ENCODE data around the gene LIPN.

LIPN gene

DNA sequence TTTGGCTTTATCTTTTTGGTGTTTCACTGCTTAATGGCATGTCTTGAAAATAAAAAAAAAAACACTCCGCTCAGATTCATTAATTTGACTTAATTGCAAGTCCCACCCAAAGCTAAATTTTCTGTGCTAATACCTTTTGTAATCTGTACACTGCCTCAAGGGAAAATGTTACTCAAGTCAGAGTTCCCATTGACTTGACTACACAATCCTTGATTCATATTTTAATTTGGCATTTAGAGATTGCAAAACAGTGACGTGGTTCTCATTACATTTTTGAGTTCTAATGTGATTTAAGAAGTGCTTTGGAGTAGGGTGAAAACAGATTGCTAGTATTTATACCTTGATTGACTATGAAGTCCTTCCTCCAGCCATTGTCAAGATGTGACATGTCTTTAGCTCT, 21.4 kb downstream of the LIPN start:
- DNase-seq (ENCODE audit: low read depth): no peak
- TF ChIP-seq, protein P1, sequence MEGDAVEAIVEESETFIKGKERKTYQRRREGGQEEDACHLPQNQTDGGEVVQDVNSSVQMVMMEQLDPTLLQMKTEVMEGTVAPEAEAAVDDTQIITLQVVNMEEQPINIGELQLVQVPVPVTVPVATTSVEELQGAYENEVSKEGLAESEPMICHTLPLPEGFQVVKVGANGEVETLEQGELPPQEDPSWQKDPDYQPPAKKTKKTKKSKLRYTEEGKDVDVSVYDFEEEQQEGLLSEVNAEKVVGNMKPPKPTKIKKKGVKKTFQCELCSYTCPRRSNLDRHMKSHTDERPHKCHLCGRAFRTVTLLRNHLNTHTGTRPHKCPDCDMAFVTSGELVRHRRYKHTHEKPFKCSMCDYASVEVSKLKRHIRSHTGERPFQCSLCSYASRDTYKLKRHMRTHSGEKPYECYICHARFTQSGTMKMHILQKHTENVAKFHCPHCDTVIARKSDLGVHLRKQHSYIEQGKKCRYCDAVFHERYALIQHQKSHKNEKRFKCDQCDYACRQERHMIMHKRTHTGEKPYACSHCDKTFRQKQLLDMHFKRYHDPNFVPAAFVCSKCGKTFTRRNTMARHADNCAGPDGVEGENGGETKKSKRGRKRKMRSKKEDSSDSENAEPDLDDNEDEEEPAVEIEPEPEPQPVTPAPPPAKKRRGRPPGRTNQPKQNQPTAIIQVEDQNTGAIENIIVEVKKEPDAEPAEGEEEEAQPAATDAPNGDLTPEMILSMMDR (IDR thresholded peaks at IDR 0.05; ENCODE audit: low read length, missing control alignments): no peak
- no peak overlapping the region for H3K4me3 ChIP-seq (replicated peaks; ENCODE audit: low read depth, low read length)

DNA sequence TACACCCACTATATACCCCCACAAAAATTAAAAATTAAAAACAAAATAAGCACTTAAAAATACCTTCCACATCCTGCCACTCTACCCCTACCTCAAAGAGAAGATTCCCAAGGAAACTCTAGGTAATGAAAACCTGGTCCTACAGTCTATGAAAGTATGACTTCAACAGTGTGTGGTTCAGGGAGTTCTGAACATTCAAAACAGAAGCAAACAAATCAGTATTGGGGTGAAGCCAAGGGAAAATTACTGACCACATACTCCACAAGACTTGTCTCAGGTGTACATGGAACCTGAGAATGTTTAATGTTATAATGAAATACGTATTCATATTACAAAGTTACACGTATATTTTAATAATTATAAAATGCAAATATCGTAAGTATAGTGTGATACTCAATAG, 22.4 kb downstream of the LIPN start:
- TF ChIP-seq, protein P1 (IDR thresholded peaks at IDR 0.05; ENCODE audit: low read length, missing control alignments): no peak
- DNase-seq (ENCODE audit: low read depth): no peak
- H3K4me3 ChIP-seq (replicated peaks; ENCODE audit: low read depth, low read length): no peak overlapping the region

DNA sequence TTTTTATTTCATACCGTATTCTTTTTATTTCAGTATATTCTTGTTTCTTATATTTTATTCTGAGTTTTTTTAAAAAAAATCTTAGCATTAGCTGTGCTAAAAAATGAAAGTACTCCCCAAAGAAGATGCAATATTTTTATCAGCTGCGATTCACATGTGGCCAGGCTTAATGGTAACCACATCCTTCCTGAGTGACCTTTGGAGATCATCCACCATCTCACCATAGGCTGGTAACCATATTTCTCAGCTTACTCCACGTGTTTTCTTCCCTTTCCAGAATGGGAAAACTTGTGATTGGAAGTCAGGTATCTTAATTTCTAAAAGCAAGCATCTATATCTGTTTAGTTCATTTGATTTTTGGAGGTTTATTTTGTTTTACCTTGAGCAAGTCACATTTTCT, 23.9 kb downstream of the LIPN start:
- TF ChIP-seq, protein P1 (IDR thresholded peaks at IDR 0.05; ENCODE audit: low read length, missing control alignments): no peak
- no peak overlapping the region for H3K4me3 ChIP-seq (replicated peaks; ENCODE audit: low read depth, low read length)
- peak; percentile 25 for DNase-seq (ENCODE audit: low read depth)

DNA sequence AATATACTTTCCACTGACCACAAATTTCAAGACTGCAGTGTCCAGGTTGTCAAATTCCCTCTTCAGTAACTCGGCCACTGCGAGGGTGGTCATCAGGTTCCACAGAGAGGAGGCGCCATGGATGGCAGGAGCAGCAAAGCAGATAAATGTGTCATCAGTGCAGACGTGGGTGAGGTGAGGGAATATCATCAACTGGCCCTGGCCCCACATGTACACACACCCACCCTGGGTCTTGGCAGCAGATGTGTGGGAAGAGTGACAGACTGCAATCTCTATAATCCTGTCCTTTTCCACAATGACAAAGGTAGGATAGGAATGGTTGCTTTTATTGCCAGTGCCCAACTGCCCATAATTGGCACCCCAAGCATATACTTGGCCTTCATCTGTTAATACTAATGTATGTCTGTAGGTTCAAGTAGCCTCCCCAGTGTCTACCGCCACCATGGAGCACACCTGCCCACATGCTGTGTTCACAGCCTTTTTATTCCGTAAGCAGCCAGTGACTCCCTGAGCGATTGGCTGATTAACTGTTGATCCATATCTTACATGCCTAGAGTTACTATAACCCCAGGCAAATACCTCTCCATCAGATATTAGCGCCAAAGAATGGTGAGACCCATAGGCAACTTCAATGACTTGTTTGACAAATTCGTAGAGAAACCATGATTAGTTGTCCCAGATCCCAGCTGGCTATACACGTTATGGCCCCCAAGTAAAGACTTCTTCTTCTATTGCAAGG, 26.4 kb downstream of the LIPN start:
- DNase-seq (ENCODE audit: low read depth): no peak
- H3K4me3 ChIP-seq (replicated peaks; ENCODE audit: low read depth, low read length): no peak overlapping the region
- TF ChIP-seq, protein P1 (IDR thresholded peaks at IDR 0.05; ENCODE audit: low read length, missing control alignments): no peak

DNA sequence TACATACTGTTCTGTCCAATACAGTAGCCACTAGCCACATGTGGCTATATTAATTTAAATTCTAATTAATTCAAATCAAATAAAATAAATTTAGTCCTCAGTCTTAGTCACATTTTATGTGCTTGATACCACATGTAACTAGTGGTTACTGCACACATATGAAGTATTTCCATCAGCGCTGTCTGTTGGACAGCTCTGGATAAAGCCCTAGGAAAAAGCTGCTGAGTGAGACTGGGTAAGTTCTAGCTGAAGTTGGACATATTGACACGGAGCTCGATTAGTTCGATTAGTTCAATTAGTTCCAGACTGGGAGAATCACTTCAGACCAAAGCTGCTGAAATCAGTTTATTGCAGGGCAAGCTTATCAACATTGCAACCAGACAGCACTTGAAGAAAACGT, 27.6 kb downstream of the LIPN start:
- TF ChIP-seq, protein P1 (IDR thresholded peaks at IDR 0.05; ENCODE audit: low read length, missing control alignments): no peak
- no peak for DNase-seq (ENCODE audit: low read depth)
- no peak overlapping the region for H3K4me3 ChIP-seq (replicated peaks; ENCODE audit: low read depth, low read length)

DNA sequence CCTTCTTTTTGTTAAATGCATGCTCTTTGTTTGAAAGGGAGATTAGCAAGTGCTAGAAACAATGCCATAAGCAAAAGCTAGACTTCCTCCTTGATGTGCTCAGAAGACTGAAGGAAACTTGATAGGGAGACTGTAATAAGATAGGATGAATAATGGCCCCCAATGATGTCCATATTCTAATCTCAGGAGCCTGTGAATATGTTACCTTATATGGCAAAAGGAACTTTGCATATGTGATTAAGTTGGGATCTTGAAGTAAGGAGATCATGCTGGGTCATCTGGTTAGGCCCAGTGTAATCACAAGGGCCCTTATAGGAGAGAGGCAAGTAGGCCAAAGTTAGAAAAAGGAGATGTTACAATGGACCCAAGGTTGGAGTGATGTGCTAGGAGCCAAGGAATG, 29.1 kb downstream of the LIPN start:
- TF ChIP-seq, protein P1 (IDR thresholded peaks at IDR 0.05; ENCODE audit: low read length, missing control alignments): no peak

DNA sequence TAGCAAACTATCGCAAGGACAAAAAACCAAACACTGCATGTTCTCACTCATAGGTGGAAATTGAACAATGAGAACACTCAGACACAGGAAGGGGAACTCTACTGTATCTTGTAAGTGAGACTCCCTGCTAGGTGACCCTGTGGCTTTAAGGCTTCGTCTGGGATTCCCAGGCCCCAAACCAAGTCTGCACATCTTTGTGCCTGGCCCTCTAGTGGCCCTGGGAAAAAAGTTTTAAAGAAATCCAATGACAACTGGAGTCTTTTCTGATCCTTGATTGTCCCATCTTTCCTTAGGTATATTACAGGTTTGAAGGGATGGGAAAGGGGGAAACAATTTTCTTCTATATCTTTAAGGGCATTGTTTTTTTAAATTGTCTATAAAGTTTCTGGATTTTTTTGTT, 32.1 kb downstream of the LIPN start:
- no peak overlapping the region for H3K4me3 ChIP-seq (replicated peaks; ENCODE audit: low read depth, low read length)
- peak; percentile 21 for DNase-seq (ENCODE audit: low read depth)
- TF ChIP-seq, protein P1 (IDR thresholded peaks at IDR 0.05; ENCODE audit: low read length, missing control alignments): peak; percentile 53

More for the DNA sequence above, 29.1 kb downstream of the LIPN start:
- DNase-seq (ENCODE audit: low read depth): no peak
- no peak overlapping the region for H3K4me3 ChIP-seq (replicated peaks; ENCODE audit: low read depth, low read length)

All from fibroblast of pulmonary artery (primary cell).